SK-N-SH (cell line): ENCODE data around the gene TRPV6. TPM values are rescaled to one million over a fixed set of nuclear protein-coding genes. Genes with fewer than 3 reads are reported as not detected.

Source experiments
- CTCF ChIA-PET: fragments of 300-600, 350-600 bp; formaldehyde crosslinking; extraction: SDS; loops from one replicate; lab custom pipeline; 2021; lab: Yijun Ruan, JAX
- POLR2A ChIA-PET: fragments of 350-600 bp; sonication (Branson Sonifier 250); formaldehyde crosslinking; extraction: SDS; loops from one replicate; lab custom pipeline; 2020; ENCODE audit warnings: antibody characterized with exemption, inconsistent platforms; lab: Yijun Ruan, JAX
- DNase-seq: peaks from one replicate; pipeline ENCODE4 v3.0.0; 2012
- H2AFZ ChIP-seq: fragments of 200-600 bp; sonication (generic); 2 replicates; pipeline ENCODE4 v1.8.1; 2016; ENCODE audit warnings: antibody characterized with exemption, mild to moderate bottlenecking, low read depth
- H3F3A ChIP-seq: fragments of 200-600 bp; sonication (generic); replicated peaks from 2 replicates; pipeline ENCODE3; 2016; ENCODE audit warnings: antibody characterized with exemption, mild to moderate bottlenecking; ENCODE audit not compliant: insufficient read depth
- H3K27ac ChIP-seq, 2 experiments: fragments of 200-500 bp in 1 of 2; fragments of 200-600 bp in 1 of 2; sonication (Bioruptor generic) in 1 of 2; sonication (generic), shearing (Covaris generic) in 1 of 2; 2 replicates each; pipeline versions ENCODE4 v1.5.1 to v1.6.1; 2014 to 2016; ENCODE audit warnings: low read depth in 2 of 2, inconsistent platforms in 1 of 2, low read length in 1 of 2, mild to moderate bottlenecking in 1 of 2, mixed read lengths in 1 of 2
- H3K27me3 ChIP-seq: fragments of 200-600 bp; sonication (generic), shearing (Covaris generic); 2 replicates; pipeline ENCODE4 v1.6.1; 2016; ENCODE audit warnings: mixed run types; ENCODE audit not compliant: insufficient read depth
- H3K36me3 ChIP-seq, 2 experiments: fragments of 200-500 bp in 1 of 2; fragments of 200-600 bp in 1 of 2; sonication (Bioruptor generic) in 1 of 2; sonication (generic) in 1 of 2; replicated peaks in 1 of 2; 2 replicates each; pipeline versions ENCODE3 to v1.5.1; 2014 to 2016; ENCODE audit warnings: low read length in 1 of 2, mild to moderate bottlenecking in 1 of 2; ENCODE audit not compliant: insufficient read depth in 2 of 2, control insufficient read depth in 1 of 2
- H3K4me1 ChIP-seq, 2 experiments: fragments of 200-500 bp in 1 of 2; fragments of 200-600 bp in 1 of 2; sonication (Bioruptor generic) in 1 of 2; sonication (generic), shearing (Covaris generic) in 1 of 2; 2 replicates each; pipeline versions ENCODE4 v1.5.1 to v1.6.1; 2014 to 2016; ENCODE audit warnings: low read depth in 1 of 2, low read length in 1 of 2, mixed run types in 1 of 2; ENCODE audit not compliant: insufficient read depth in 2 of 2, control insufficient read depth in 1 of 2
- H3K4me2 ChIP-seq: fragments of 200-600 bp; sonication (generic), shearing (Covaris generic); 2 replicates; pipeline ENCODE4 v1.6.1; 2017; ENCODE audit warnings: mixed run types
- H3K4me3 ChIP-seq, 2 experiments: fragments of 200-500 bp in 1 of 2; fragments of 200-600 bp in 1 of 2; sonication (Bioruptor generic) in 1 of 2; sonication (generic), shearing (Covaris generic) in 1 of 2; 2 replicates each; pipeline versions ENCODE4 v1.5.1 to v1.8.1; 2014 to 2016; ENCODE audit warnings: low read depth in 2 of 2, inconsistent platforms in 1 of 2, low read length in 1 of 2, mild to moderate bottlenecking in 1 of 2, mixed read lengths in 1 of 2, moderate library complexity in 1 of 2
- H3K79me2 ChIP-seq: fragments of 200-600 bp; sonication (generic); 2 replicates; pipeline ENCODE4 v1.8.1; 2017; ENCODE audit warnings: mild to moderate bottlenecking; ENCODE audit not compliant: insufficient read depth
- H3K9ac ChIP-seq: fragments of 200-600 bp; sonication (generic); 2 replicates; pipeline ENCODE4 v1.6.1; 2017; ENCODE audit warnings: mixed run types
- H3K9me2 ChIP-seq: fragments of 200-600 bp; sonication (generic); 2 replicates; pipeline ENCODE4 v1.6.1; 2017; ENCODE audit warnings: mixed run types
- H3K9me3 ChIP-seq: fragments of 200-600 bp; sonication (generic); 2 replicates; pipeline ENCODE4 v1.6.1; 2017; ENCODE audit warnings: mixed run types, mild to moderate bottlenecking, moderate library complexity
- H4K20me1 ChIP-seq: fragments of 200-600 bp; sonication (generic); 2 replicates; pipeline ENCODE4 v1.6.1; 2017; ENCODE audit warnings: mild to moderate bottlenecking, mixed run types; ENCODE audit not compliant: insufficient read depth
- ELF1 ChIP-seq: IDR thresholded peaks from 2 replicates; pipeline ENCODE4 v1.4.0; 2012
- FOXM1 ChIP-seq: IDR thresholded peaks from 2 replicates; pipeline ENCODE4 v1.4.0; 2012; ENCODE audit warnings: low read depth, mild to moderate bottlenecking
- JUND ChIP-seq: IDR thresholded peaks from 2 replicates; pipeline ENCODE4 v1.4.0; 2012
- RFX5 ChIP-seq: IDR thresholded peaks from 2 replicates; pipeline ENCODE4 v1.6.1; 2012; ENCODE audit warnings: mild to moderate bottlenecking, improper control_type of control experiment, low read length
- SIN3A ChIP-seq: IDR thresholded peaks from 2 replicates; pipeline ENCODE4 v1.6.1; 2012; ENCODE audit warnings: low read depth, mild to moderate bottlenecking, low read length, moderate library complexity, borderline replicate concordance
- TCF12 ChIP-seq: IDR thresholded peaks from 2 replicates; pipeline ENCODE4 v1.4.0; 2012
- WGBS: methylation state at CpG from one replicate; pipeline ENCODE4 v1.1.6; 2017; ENCODE audit warnings: low lambda C conversion rate; 5-methylcytosine and 5-hydroxymethylcytosine counted together
- polyA plus RNA-seq, 3 experiments: library from polyadenylated mRNA; depleted of rRNA; stranded (reverse); fragments of >200 nt; gene quantifications; 2 replicates each; pipeline ENCODE4 v1.2.3, GENCODE V29; 2012
- TF ChIP-seq, protein P1 (sequence below): IDR thresholded peaks from 2 replicates; pipeline ENCODE4 v1.4.0; 2012; ENCODE audit warnings: low read depth, borderline replicate concordance
- TF ChIP-seq, protein P2 (sequence below): fragments of 200-600 bp; sonication (generic); IDR thresholded peaks from 2 replicates; pipeline ENCODE4 v1.6.1; 2017; ENCODE audit warnings: antibody characterized with exemption, mild to moderate bottlenecking, moderate library complexity
- TF ChIP-seq, protein P3 (sequence below): IDR thresholded peaks from 2 replicates; pipeline ENCODE4 v1.4.0; 2012; ENCODE audit warnings: low read depth

Gene TRPV6
- polyA plus RNA-seq, 1 of the 3 experiments (the other 2 are of a cell fraction), result not detected

DNA sequence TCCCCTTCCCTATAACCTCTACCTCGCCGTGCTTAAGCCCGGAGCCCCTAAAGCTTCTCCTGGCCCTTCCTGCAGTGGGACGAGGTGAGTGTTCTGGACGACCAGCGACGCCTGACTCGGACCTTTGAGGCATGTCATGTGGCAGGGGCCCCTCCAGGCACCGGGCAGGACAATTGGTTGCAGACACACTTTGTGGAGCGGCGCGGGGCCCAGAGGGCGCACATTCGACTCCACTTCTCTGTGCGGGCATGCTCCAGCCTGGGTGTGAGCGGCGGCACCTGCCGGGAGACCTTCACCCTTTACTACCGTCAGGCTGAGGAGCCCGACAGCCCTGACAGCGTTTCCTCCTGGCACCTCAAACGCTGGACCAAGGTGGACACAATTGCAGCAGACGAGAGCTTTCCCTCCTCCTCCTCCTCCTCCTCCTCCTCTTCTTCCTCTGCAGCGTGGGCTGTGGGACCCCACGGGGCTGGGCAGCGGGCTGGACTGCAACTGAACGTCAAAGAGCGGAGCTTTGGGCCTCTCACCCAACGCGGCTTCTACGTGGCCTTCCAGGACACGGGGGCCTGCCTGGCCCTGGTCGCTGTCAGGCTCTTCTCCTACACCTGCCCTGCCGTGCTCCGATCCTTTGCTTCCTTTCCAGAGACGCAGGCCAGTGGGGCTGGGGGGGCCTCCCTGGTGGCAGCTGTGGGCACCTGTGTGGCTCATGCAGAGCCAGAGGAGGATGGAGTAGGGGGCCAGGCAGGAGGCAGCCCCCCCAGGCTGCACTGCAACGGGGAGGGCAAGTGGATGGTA, 21.5 kb downstream of the TRPV6 start:
- DNase-seq, result no peak
- no peaks in the 10 kb centered on the region; a peak in 2 of 4 replicates for H3K4me1 ChIP-seq
- POLR2A ChIA-PET, result no interaction called here

DNA sequence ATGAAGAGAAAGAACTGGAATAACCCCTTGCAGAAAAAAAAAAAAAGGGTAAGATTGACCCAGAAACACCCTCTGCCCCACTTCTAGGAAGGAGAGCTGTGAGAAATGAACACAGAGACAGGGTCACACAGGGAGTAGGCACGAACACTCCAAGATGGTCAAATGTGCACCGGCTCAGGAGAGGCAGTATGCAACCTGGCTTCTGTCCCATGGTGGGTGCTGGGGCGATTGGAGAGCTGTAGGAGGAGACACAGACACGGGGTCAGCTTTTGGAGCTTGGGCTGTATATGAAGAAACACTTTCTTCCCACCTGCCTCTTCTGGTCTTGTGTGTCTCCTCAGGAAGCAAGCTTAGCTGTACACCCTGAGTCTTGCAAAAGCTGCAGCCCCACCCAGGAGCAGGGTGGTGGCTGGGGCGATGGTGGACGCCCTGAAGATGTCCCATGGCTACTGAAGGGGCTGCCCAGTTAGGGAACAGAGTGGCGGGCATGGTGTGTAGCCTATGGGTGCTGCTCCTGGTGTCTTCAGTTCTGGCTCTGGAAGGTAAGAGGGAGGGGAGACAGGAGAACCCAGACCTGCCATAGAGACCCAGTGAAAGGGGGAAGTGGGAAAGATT, 22.7 kb downstream of the TRPV6 start:
- DNase-seq, result no peak
- Histone ChIP-seq H3K9me2 (no peaks in the 10 kb centered on the region), H3K27me3 (peaks cover 11% of the 10 kb centered on the region), H3K36me3 (no peaks in the 10 kb centered on the region), H3K4me2 (no peak overlapping the region), H4K20me1 (0 out of 2 replicates have a peak, but pooled peaks cover 4% of the 10 kb centered on the region), H3K79me2 (no peaks in the 10 kb centered on the region), H3K4me1 (no peaks in the 10 kb centered on the region; a peak in 2 of 4 replicates), H3K9ac (no peak overlapping the region), H3F3A (peaks cover 5% of the 10 kb centered on the region), H3K9me3 (no peaks in the 10 kb centered on the region), H3K27ac (no peak overlapping the region), H2AFZ (no peak overlapping the region), H3K4me3 (no peak overlapping the region)
- TF ChIP-seq TCF12 (no peak), ELF1 (no peak), JUND (no peak), RFX5 (no peak), SIN3A (no peak)
- TF ChIP-seq, protein P1, sequence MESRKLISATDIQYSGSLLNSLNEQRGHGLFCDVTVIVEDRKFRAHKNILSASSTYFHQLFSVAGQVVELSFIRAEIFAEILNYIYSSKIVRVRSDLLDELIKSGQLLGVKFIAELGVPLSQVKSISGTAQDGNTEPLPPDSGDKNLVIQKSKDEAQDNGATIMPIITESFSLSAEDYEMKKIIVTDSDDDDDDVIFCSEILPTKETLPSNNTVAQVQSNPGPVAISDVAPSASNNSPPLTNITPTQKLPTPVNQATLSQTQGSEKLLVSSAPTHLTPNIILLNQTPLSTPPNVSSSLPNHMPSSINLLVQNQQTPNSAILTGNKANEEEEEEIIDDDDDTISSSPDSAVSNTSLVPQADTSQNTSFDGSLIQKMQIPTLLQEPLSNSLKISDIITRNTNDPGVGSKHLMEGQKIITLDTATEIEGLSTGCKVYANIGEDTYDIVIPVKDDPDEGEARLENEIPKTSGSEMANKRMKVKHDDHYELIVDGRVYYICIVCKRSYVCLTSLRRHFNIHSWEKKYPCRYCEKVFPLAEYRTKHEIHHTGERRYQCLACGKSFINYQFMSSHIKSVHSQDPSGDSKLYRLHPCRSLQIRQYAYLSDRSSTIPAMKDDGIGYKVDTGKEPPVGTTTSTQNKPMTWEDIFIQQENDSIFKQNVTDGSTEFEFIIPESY, result no peak
- TF ChIP-seq, protein P2, sequence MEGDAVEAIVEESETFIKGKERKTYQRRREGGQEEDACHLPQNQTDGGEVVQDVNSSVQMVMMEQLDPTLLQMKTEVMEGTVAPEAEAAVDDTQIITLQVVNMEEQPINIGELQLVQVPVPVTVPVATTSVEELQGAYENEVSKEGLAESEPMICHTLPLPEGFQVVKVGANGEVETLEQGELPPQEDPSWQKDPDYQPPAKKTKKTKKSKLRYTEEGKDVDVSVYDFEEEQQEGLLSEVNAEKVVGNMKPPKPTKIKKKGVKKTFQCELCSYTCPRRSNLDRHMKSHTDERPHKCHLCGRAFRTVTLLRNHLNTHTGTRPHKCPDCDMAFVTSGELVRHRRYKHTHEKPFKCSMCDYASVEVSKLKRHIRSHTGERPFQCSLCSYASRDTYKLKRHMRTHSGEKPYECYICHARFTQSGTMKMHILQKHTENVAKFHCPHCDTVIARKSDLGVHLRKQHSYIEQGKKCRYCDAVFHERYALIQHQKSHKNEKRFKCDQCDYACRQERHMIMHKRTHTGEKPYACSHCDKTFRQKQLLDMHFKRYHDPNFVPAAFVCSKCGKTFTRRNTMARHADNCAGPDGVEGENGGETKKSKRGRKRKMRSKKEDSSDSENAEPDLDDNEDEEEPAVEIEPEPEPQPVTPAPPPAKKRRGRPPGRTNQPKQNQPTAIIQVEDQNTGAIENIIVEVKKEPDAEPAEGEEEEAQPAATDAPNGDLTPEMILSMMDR, result no peak
- TF ChIP-seq, protein P3, sequence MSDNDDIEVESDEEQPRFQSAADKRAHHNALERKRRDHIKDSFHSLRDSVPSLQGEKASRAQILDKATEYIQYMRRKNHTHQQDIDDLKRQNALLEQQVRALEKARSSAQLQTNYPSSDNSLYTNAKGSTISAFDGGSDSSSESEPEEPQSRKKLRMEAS, result no peak
- CTCF ChIA-PET, result interaction anchor here (0.6 to 12.2 kb wide), 6 partner anchors 6 to 1048 kb away, joined by 3 to 154 read pairs (median 4); partner anchors contain the start of gene EPHB6
- WGBS, result 51% methylated on average over 7 of the region's 7 CpGs
- POLR2A ChIA-PET, result no interaction called here

More for the DNA sequence above, 21.5 kb downstream of the TRPV6 start:
- no peaks in the 10 kb centered on the region for H3K79me2 ChIP-seq
- TF ChIP-seq FOXM1 (no peak), JUND (no peak)
- TF ChIP-seq, all 33 proteins: peak for 0
- Histone ChIP-seq H3F3A (peaks cover 5% of the 10 kb centered on the region), H3K9me3 (no peaks in the 10 kb centered on the region), H3K4me3 (no peak overlapping the region), H2AFZ (no peak overlapping the region), H3K27me3 (peaks cover 11% of the 10 kb centered on the region), H3K4me2 (no peak overlapping the region), H3K27ac (no peak overlapping the region), H4K20me1 (0 out of 2 replicates have a peak, but pooled peaks cover 4% of the 10 kb centered on the region), H3K9me2 (no peaks in the 10 kb centered on the region), H3K9ac (no peak overlapping the region), H3K36me3 (no peaks in the 10 kb centered on the region)
- CTCF ChIA-PET, result interaction anchor here (1.0 to 12.2 kb wide), 7 partner anchors 7 to 351 kb away, joined by 3 to 154 read pairs (median 30); partner anchors contain the start of gene EPHB6
- 67% methylated on average over 27 of the region's 37 CpGs for WGBS
